SJCRH30 (cell line): Measurements from ENCODE around the gene ABCA7. TPM values are rescaled to one million over a fixed set of nuclear protein-coding genes. Genes with fewer than 3 reads are reported as not detected.

Source experiments
- DNase-seq, 2 experiments: peaks; one replicate each; pipeline ENCODE4 v3.0.0-alpha.2; 2015 to 2020
- H3K27ac ChIP-seq: fragments of 250-450 bp; sonication (Bioruptor Pico); 2 replicates; pipeline ENCODE4 v1.5.1; 2020; ENCODE audit warnings: mild to moderate bottlenecking, moderate library complexity
- H3K27me3 ChIP-seq: fragments of 250-450 bp; sonication (Bioruptor Pico); 2 replicates; pipeline ENCODE4 v1.5.1; 2020; ENCODE audit warnings: mild to moderate bottlenecking, moderate library complexity
- H3K36me3 ChIP-seq: fragments of 250-450 bp; sonication (Bioruptor Pico); 2 replicates; pipeline ENCODE4 v1.5.1; 2020; ENCODE audit warnings: mild to moderate bottlenecking, moderate library complexity
- H3K4me1 ChIP-seq: fragments of 250-450 bp; sonication (Bioruptor Pico); 2 replicates; pipeline ENCODE4 v1.5.1; 2020; ENCODE audit warnings: mild to moderate bottlenecking, moderate library complexity
- H3K4me3 ChIP-seq: fragments of 250-450 bp; sonication (Bioruptor Pico); 2 replicates; pipeline ENCODE4 v1.5.1; 2020; ENCODE audit warnings: mild to moderate bottlenecking, moderate library complexity
- H3K9me3 ChIP-seq: fragments of 250-450 bp; sonication (Bioruptor Pico); replicated peaks from 2 replicates; pipeline ENCODE4 v1.5.1; 2020; ENCODE audit warnings: mild to moderate bottlenecking, moderate library complexity
- total RNA-seq: library from RNA; depleted of rRNA; stranded (reverse); fragments of >200 nt; shearing (Covaris generic); gene quantifications from 2 replicates; pipeline ENCODE4 v1.2.3, GENCODE V29; 2014

ABCA7 gene
- total RNA-seq, 1 experiment from 2014 or later = 11.0 TPM

DNA sequence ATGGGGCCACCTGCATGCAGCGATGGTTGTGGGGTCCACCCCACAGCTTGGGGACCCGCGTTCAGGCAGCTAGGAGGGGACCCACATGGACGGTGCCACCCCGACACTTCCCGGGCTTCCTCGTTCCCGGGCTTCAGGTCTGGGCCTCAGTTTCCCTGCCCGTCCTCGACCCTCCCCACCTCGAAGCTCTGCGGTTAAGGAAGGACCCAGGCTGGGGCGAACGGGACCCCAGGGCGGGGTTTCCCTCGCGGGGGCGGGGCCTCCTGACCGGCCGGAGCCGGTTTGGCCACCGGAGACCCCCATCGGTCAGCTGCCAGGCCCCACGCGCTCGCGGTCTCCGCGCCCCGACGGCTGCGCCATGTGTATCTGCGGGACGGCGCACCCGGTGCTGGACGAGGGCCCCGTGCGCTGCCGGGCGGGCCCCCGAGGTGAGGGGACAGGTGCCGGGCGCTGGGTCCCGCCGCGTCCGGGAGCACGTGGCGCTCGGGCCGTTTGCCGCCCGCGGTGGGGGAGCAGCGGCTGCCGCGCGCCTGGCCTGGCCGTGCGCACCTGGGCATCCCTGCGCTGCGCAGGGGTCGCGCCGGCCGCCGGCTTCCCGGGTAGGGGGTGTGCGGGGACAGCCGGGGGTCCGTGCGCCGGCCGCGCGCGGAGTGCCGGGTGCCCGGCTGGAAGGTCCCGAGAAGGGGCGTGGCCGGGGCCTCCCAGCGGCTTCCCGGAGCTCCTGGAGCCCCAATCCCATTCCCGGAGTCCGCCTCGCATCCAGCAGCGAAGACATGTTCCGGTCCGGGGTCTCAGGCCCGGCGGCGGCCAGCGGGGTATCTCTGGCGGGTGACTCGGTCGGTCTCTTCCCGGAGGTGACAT lies 31.3 kb downstream of the ABCA7 start:
- H3K4me3 ChIP-seq = peak overlapping the region; percentile 24
- peaks cover 34% of the 10 kb centered on the region; the same call in 1 of the 2 replicates for H3K27me3 ChIP-seq
- peak in 1 of 2 experiments; percentile 39 for DNase-seq
- no peaks in the 10 kb centered on the region for H3K36me3 ChIP-seq
- peaks cover 10% of the 10 kb centered on the region; the same call in 1 of the 2 replicates for H3K4me1 ChIP-seq
- no peak overlapping the region for H3K27ac ChIP-seq
- H3K9me3 ChIP-seq = no peaks in the 10 kb centered on the region

DNA sequence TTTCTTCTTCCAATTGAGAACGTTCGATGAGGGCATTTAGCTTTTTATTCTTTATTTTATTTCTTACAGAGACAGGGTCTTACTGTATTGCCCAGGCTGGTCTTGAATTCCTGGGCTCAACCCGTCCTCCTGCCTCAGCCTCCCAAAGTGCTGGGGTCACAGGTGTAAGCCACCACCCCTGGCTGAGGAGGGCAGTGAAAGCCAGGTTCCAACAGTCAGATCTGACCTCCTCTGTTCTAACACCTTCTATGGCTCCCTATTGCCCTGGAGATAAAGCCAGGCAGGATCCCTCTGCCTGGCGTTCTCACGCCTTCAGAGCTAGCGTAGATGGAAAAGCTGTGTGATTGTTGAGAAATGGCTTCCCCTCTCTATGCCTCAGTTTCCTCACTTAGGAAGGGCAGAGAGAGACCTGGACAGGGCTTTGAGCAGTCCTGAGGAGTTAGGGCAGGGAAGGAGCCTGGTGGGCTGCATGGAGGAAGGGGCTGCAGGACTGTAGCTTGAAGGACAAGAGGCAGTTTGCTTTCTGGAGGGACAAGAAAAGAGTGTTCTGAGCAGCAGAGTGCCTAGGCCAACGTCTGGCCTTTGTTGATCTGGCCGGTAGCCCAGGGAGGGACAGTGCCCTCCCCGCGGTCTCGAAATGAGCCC lies 32.6 kb downstream of the ABCA7 start:
- Histone ChIP-seq H3K9me3 (no peaks in the 10 kb centered on the region), H3K36me3 (no peaks in the 10 kb centered on the region), H3K4me3 (no peak overlapping the region), H3K27ac (no peak overlapping the region), H3K4me1 (0 out of 2 replicates have a peak, but pooled peaks cover 4% of the 10 kb centered on the region), H3K27me3 (peaks cover 31% of the 10 kb centered on the region; the same call in 1 of the 2 replicates)
- no peak for DNase-seq

DNA sequence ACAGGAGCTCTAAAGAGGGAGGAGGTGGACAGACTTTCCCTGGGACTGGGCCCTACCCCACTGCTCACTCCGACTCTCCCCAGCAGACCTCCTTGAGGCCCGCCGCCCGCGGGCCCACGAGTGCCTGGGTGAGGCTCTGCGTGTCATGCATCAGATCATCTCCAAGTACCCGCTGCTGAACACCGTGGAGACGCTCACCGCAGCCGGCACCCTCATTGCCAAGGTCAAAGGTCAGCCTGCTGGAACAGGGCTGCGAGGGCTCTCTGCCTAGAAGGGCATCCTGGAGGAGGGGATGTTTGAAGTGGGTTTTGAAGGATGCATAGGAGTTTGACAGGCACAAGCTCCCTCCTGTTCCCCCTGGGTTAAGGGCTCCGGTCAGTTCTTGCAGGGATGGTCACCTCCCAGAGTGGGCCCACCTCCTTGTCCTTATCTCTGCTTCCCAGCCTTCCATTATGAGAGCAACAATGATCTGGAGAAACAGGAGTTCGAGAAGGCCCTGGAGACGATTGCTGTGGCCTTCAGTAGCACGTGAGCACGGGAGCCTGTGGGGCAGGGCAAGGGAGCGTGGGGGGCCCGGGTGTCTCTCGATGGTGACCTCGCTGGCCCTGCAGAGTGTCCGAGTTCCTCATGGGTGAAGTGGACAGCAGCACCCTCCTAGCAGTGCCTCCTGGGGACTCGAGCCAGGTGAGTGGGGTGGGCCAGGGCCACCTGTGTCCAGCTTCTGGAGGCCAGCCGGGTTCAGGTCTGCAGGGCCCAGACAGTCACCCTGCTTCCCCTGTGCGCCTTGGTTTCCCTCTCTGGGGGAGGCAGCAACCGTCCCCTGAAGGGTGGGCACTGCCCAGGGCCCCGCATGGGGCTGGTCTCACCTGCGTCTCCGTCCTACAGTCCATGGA lies 33.4 kb downstream of the ABCA7 start:
- Histone ChIP-seq H3K27ac (no peak overlapping the region), H3K27me3 (peaks cover 29% of the 10 kb centered on the region; the same call in 1 of the 2 replicates), H3K9me3 (no peaks in the 10 kb centered on the region), H3K4me1 (0 out of 2 replicates have a peak, but pooled peaks cover 4% of the 10 kb centered on the region), H3K36me3 (no peaks in the 10 kb centered on the region), H3K4me3 (no peak overlapping the region)
- no peak for DNase-seq

DNA sequence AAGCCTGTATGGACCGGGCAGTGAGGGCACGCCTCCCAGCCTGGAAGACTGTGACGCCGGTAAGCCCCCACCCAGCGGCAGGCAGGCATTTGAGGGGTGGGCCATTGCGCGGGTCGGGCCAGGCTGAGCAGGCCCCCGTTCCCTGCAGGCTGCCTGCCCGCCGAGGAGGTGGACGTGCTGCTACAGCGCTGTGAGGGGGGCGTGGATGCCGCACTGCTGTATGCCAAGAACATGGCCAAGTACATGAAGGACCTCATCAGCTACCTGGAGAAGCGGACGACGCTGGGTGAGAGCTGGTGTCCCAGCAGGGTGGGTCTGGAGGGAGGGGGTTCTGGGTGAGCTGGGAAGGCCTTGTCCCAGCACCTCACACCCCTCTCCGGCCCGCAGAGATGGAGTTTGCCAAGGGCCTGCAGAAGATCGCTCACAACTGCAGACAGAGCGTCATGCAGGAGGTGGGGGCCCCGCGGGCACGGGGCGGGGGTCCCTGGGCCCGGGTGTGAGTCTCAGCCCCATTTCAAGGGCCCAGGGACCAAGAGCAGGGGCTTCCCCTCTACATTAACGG lies 34.1 kb downstream of the ABCA7 start:
- peaks cover 21% of the 10 kb centered on the region; the same call in 1 of the 2 replicates for H3K27me3 ChIP-seq
- H3K9me3 ChIP-seq = no peaks in the 10 kb centered on the region
- H3K4me1 ChIP-seq = 0 out of 2 replicates have a peak, but pooled peaks cover 4% of the 10 kb centered on the region
- no peak for DNase-seq
- no peaks in the 10 kb centered on the region for H3K36me3 ChIP-seq
- peak overlapping the region; percentile 67 for H3K4me3 ChIP-seq
- H3K27ac ChIP-seq = no peak overlapping the region

DNA sequence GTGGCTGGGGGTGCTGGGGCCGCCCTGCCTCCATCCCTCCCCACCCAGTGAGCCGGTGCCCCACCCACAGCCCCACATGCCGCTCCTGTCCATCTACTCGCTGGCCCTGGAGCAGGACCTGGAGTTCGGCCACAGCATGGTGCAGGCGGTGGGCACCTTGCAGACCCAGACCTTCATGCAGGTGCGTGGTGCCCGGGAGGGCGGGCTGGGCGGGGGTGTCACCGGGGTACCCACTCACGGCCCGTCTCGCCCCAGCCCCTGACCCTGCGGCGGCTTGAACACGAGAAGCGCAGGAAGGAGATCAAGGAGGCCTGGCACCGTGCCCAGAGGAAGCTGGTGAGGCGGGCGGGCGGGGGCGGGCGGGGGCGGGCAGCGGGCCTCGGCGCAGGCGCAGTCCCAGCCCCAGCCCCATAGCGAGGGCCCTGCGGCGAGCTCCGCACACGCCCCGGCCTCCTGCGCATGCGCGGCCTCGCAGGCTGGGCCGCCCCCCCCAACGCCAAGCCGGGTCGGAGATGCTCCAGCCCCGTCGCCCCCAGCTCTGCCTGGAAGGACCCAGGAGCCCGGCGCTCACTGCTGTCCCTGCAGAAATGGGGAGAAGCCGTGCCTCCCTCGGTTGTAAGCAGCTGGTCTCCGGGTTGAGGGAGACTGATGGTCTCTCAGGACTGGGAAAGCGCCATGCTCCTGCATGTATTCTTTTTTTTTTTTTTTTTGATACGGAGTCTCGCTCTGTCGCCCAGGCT lies 34.8 kb downstream of the ABCA7 start:
- 0 out of 2 replicates have a peak, but pooled peaks cover 4% of the 10 kb centered on the region for H3K4me1 ChIP-seq
- peak; percentile 91 for DNase-seq
- no peak overlapping the region for H3K27ac ChIP-seq
- H3K9me3 ChIP-seq = no peaks in the 10 kb centered on the region
- H3K27me3 ChIP-seq = peaks cover 18% of the 10 kb centered on the region; the same call in 1 of the 2 replicates
- peak overlapping the region; percentile 67 for H3K4me3 ChIP-seq
- H3K36me3 ChIP-seq = no peaks in the 10 kb centered on the region

DNA sequence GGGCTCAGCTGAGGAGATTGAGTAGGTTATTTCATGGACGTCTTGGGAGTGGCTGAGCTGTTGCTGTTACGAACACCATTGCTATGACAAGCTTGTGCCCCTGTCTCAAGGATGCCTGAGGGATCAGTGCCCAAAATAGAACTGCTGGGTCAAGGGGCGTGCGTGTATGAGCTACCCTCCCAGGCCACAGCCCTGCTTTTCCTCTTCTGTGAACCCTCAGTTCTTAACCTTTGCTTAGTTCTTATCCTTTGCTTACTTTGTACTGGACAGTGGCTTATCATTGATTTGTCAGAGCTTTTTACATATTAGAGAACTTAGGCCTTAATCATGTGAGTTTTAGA lies 36.1 kb downstream of the ABCA7 start:
- no peaks in the 10 kb centered on the region for H3K9me3 ChIP-seq
- no peak overlapping the region for H3K27ac ChIP-seq
- H3K4me3 ChIP-seq = no peak overlapping the region
- H3K27me3 ChIP-seq = peaks cover 12% of the 10 kb centered on the region; the same call in 1 of the 2 replicates
- no peak for DNase-seq
- no peaks in the 10 kb centered on the region for H3K36me3 ChIP-seq
- H3K4me1 ChIP-seq = 0 out of 2 replicates have a peak, but pooled peaks cover 4% of the 10 kb centered on the region

DNA sequence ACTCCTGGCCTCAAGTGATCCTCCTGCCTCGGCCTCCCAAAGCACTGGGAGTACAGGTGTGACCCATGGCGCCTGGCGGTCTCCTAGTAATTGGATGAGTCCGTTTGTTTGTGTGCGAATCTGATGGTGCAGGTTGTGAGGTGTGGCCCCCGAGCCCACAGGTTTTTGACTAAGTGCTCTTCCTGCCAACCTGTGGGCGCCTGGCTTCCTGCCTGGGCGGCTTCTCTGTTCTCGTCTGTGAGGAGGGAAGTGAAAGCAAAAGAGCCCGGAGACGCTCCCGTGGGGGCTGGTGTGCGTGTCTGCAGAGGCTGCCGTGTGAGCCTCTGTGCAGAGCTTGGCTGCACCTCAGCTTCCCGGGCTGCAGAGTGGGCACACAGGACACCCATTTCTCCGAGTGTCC lies 37.0 kb downstream of the ABCA7 start:
- Histone ChIP-seq H3K27ac (no peak overlapping the region), H3K36me3 (no peaks in the 10 kb centered on the region), H3K9me3 (no peaks in the 10 kb centered on the region), H3K4me3 (no peak overlapping the region), H3K27me3 (peaks cover 9% of the 10 kb centered on the region; the same call in 1 of the 2 replicates), H3K4me1 (0 out of 2 replicates have a peak, but pooled peaks cover 4% of the 10 kb centered on the region)
- no peak for DNase-seq

DNA sequence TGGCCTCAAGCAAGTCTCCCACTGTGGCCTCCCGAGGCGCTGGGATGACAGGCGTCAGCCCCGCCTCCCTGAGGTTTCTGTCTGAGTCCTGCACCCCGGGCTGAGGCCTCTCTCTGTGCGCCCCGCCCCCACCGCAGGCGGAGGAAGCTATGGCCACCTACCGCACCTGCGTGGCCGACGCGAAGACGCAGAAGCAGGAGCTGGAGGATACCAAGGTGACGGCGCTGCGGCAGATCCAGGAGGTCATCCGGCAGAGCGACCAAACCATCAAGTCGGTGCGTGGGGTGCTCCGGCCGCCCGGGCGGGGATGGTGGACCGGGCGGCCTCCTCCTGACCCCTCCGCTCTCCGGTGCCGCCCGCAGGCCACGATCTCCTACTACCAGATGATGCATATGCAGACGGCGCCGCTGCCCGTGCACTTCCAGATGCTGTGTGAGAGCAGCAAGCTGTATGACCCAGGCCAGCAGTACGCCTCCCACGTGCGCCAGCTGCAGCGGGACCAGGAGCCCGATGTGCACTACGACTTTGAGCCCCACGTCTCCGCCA lies 39.7 kb downstream of the ABCA7 start:
- Histone ChIP-seq H3K36me3 (no peaks in the 10 kb centered on the region), H3K27me3 (no peaks in the 10 kb centered on the region), H3K27ac (no peak overlapping the region), H3K4me1 (no peaks in the 10 kb centered on the region), H3K9me3 (no peaks in the 10 kb centered on the region), H3K4me3 (no peak overlapping the region)
- no peak for DNase-seq

DNA sequence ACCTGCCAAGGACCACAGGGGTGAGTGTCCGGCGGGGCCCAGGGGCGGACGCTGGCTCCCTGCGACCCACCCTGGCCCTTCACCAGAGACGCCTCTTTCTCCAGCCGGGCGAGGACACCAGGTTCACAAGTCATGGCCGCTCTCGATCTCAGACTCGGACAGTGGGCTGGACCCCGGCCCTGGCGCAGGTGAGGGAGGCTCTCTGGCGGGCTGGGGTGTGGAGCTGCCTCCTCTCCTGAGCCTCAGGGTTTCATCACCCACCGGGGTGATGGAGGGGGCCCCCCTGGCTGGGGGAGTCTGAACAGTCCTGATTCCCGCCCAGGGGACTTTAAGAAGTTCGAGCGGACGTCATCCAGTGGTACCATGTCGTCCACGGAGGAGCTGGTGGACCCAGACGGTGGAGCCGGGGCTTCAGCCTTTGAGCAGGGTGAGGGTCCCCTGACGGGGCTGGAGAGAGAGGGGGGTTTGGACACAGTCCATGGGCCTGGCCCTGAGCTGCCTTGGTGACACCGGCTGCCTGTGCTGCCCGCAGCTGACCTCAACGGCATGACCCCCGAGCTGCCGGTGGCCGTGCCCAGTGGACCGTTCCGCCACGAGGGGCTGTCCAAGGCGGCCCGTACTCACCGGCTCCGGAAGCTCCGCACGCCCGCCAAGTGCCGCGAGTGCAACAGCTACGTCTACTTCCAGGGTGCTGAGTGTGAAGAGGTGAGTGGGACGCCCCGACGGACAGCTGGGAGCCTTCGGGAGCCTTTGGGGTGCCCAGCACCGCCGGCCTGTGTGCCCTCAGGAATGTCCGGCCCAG lies 40.7 kb downstream of the ABCA7 start:
- Histone ChIP-seq H3K4me3 (no peak overlapping the region), H3K9me3 (no peaks in the 10 kb centered on the region), H3K27me3 (no peaks in the 10 kb centered on the region), H3K27ac (no peak overlapping the region), H3K4me1 (no peaks in the 10 kb centered on the region), H3K36me3 (no peaks in the 10 kb centered on the region)
- no peak for DNase-seq

DNA sequence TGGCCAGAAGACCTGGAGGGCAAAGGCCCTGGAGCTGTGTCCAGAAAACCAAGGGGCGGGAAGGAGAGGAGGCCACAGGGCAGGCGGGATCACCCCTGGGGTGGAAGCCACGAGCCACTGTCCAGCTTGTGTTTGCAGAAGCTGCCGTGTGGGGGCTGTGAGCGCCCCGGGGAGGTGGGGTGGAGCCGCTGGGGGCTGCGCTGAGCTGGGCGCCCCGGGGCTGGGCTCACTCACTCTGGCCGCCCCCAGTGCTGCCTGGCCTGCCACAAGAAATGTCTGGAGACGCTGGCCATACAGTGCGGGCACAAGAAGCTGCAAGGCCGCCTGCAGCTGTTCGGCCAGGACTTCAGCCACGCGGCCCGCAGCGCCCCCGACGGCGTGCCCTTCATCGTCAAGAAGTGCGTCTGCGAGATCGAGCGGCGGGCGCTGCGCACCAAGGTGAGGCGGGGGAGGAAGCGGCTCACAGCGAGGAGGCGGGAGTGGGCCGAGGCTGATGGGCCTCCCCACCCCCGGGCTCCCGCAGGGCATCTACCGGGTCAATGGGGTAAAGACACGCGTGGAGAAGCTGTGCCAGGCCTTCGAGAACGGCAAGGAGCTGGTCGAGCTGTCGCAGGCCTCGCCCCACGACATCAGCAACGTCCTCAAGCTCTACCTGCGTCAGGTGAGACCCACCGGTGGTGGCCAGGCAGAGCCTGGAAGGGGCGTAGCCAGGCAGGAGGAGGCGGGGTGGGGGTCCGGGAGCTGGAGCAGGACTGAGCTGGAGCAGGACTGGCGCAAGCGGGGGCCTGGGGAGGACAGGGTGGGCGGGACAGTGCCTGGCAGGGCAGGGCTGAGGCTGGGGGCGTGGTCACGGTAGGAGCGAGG lies 41.6 kb downstream of the ABCA7 start:
- Histone ChIP-seq H3K9me3 (no peaks in the 10 kb centered on the region), H3K4me1 (peaks cover 7% of the 10 kb centered on the region; the same call in 1 of the 2 replicates), H3K4me3 (no peak overlapping the region), H3K27ac (no peak overlapping the region), H3K36me3 (no peaks in the 10 kb centered on the region), H3K27me3 (no peaks in the 10 kb centered on the region)
- DNase-seq = no peak

DNA sequence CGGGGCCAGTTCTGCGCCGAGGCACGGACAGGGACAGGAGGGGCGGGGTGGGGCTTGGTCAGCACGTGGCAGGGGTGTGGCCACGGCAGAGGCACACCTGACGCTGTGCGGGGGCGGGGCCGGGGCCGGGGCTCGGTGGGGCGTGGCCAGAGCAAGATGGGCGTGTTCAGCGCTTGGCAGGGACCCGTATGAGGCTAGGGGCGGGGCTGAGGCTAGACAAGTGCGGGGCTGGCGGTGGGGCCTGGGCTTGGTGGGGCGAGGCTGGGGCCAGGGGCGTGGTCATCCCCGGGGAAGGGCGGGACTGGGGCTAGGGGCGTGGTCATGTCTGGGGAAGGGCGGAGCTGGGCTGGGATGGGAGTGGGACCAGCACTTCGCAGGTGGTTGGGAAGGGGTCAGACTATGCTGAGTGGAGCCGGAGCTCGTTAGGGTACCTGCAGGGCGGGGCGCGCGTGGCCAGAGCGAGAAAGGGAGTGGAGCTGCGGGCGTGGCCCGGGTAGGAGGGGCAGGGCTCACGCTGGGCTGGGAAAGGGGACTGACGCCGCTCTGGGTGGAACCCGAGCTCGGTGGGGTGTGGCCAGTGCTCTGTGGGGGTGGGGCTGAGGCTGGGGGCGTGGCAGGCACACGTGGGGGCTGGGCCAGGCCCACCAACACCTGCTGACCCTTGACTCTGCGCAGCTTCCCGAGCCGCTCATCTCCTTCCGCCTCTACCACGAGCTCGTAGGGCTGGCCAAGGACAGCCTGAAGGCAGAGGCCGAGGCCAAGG lies 42.4 kb downstream of the ABCA7 start:
- no peaks in the 10 kb centered on the region for H3K36me3 ChIP-seq

More for the DNA sequence above, 42.4 kb downstream of the ABCA7 start:
- Histone ChIP-seq H3K27me3 (no peaks in the 10 kb centered on the region), H3K4me3 (no peak overlapping the region), H3K9me3 (no peaks in the 10 kb centered on the region), H3K4me1 (peaks cover 8% of the 10 kb centered on the region; the same call in 1 of the 2 replicates), H3K27ac (no peak overlapping the region)
- peak; percentile 58 to 62 for DNase-seq
